AG09309 (cell line): ENCODE measurements around the gene ACOT7.

Experiments used
- DNase-seq: peaks from one replicate; pipeline ENCODE4 v3.0.0-alpha.2; 2010; ENCODE audit warnings: low read depth
- H3K4me3 ChIP-seq: 2 replicates; pipeline ENCODE4 v1.5.1; 2011; ENCODE audit warnings: mild to moderate bottlenecking, low read depth, low read length, moderate library complexity; ENCODE audit not compliant: control insufficient read depth
- TF ChIP-seq, protein P1 (sequence below): IDR thresholded peaks from 2 replicates; pipeline ENCODE4 v1.5.1; 2011; ENCODE audit warnings: mild to moderate bottlenecking, low read depth, low read length, inconsistent platforms; ENCODE audit not compliant: insufficient read depth, control insufficient read depth; ENCODE audit errors: missing control alignments

Gene ACOT7

DNA sequence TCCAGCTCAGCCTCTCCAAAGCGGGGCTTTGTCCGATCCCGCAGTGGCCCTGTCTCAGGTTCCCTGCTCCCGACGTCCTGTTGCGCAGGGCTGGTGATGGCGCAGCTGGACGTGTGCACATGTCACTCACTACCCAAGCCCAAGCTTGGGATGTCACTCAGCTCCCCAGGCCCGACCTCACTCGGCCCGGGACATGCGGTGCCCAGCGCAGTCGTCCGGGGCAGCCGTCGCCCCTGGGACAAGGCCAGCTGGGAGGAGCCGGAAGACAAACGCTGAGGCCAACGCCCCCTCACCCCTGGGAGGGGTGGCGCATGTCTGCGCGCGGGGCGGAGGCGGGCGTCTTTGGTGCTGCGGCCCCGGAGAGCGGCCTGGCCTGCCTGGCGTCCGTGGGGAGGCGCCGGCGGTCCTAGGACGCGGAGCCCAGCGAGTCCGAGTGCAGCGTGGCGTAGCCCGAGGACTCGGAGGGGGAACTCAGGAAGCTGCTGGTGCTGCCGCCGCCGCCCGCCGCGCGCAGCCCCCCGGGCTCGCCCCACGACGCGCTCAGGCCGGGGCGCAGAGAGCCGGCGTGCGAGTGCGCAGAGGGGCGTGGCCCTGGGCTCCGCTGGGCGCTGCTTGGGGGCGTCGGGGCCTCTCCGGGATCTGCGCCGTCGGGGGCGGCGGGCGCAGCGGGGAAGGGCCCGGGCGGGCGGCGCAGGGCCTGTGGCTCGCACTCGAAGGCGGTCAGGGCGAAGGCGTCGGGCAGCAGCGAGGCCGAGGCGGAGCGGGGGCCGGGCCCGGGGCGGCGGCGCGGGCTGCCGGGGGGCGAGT, 144.4 kb downstream of the ACOT7 start:
- TF ChIP-seq, protein P1, sequence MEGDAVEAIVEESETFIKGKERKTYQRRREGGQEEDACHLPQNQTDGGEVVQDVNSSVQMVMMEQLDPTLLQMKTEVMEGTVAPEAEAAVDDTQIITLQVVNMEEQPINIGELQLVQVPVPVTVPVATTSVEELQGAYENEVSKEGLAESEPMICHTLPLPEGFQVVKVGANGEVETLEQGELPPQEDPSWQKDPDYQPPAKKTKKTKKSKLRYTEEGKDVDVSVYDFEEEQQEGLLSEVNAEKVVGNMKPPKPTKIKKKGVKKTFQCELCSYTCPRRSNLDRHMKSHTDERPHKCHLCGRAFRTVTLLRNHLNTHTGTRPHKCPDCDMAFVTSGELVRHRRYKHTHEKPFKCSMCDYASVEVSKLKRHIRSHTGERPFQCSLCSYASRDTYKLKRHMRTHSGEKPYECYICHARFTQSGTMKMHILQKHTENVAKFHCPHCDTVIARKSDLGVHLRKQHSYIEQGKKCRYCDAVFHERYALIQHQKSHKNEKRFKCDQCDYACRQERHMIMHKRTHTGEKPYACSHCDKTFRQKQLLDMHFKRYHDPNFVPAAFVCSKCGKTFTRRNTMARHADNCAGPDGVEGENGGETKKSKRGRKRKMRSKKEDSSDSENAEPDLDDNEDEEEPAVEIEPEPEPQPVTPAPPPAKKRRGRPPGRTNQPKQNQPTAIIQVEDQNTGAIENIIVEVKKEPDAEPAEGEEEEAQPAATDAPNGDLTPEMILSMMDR = no peak
- no peak overlapping the region for H3K4me3 ChIP-seq
- no peak for DNase-seq

DNA sequence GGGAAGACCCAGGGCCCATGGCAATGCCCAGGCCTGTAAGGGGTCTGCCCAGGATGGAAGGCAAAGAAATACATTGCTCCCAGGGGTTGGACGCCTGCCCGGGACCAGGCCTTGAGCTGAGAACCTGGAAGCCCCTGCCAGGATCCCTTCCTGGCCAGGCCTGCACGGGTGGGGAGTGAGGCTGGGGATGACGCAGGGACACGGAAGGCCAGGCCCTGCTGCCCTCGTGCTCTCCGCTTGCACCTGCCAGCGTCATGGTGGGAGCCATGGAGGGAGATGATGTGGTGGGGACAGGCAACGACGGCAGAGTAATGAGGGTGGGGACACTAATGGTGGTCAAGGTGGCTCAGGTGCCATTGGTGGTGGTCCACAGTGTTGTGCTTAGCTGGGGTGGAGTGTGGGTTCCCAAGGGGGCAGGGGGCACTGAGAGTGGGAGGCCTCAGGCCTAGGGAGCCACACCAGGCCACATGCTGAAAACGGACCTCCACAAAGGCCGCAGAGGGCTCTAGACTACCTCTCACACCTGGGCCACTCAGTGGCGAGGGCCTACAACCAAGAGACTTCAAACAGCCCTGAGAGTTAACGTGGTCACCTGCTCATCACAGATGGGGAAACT, 145.3 kb downstream of the ACOT7 start:
- H3K4me3 ChIP-seq = no peak overlapping the region
- DNase-seq = no peak
- TF ChIP-seq, protein P1 = no peak

DNA sequence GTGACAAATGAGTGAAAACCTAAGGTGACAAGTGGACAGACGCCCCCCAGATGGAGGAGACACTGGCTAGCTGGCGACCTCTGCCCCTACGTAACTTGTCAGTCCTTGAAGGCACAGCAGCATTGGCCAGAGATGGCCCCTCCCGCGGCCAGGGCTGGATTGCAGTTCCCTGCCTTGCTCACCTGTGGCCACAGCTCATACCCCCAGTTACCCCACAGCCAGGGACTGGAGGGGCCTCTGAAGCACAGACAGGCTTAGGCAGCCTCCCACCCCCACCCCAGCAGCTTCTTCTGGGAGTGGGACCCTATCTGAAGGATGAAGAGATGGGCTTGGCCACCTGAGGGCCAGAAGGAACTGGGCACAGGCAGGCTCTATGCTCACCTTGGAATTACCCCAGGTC, 145.9 kb downstream of the ACOT7 start:
- no peak for DNase-seq
- TF ChIP-seq, protein P1 = no peak
- no peak overlapping the region for H3K4me3 ChIP-seq

DNA sequence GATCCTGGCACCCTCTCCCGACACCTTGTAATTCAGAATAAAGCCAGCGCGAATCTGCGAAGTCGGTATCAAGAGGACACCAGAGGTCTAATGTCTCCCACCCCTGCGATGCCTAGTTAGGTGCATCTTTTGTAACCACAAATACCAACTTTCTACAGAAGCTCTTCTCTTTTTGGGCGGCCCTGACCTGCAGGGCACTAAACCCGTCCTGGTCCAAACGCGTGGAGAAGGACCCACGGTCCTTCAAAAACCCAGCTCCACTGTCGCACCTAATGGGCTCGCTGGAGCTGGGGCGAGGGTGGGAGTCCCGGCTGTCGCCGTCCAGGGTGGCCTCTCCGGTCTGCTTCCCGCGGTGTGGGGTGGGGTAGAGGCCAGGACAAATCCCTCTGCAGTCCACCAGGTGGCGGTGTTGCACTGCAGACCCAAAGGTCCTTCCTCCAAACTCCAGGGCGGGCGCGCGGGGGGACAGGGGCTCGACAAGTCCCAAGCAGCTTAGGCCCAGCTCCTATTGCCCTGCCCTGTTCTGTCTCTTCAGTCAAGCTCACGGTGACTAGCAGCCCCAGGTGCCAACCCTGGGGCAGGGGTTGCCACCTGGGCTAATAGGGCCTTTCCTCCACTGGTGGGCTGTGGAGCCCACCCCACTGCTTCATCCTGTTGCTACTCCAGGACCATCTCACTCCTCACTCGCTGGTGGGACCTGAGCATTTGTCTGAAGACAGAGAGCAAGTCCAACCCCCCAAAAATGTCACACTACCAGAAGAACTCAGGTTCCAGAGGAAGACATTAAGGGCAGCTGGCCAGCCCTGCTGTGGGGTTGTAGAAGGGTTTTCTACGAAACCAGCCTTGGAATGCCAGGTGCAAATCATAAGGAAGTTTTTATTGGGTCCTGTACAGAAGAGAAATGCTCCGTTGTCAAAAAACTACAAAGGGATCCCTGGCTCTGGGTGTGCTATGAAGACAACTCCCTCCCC, 146.8 kb downstream of the ACOT7 start:
- H3K4me3 ChIP-seq = no peak overlapping the region
- DNase-seq = no peak
- TF ChIP-seq, protein P1 = peak; percentile 96

DNA sequence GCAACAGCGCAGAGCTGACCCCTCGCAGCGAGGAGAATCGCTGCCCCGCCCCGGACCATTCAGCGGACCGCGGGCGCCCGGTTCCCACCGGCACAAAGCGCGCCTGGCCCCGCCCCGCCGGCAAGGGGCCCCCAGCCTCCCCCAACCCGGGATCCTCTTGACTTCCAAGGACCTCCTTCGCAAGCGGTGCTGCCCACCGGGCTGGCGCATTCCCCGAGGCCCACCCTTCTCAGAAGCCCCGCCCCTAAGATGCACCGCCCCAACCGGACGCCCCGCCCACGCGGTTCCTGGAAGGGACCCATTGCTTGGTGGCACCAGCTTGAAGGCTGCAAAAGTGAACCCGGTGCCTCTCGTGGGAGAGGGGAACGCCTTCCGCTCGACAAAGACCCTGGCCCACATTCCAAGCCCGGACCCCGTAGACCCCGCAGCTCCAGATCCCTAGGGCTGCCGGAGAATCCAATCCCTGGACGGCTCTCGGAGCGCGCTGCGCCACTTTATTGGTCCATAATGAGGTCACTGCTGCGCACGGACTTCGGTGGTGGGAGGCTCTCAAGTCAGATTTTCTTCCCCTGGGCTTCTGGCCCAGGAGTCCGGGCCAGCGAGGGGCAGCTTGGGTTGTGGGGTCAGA, 147.6 kb downstream of the ACOT7 start:
- no peak for DNase-seq
- H3K4me3 ChIP-seq = no peak overlapping the region; the same call in 1 of the 2 replicates
- TF ChIP-seq, protein P1 = no peak
